H1 (cell line): ENCODE measurements around the gene GMPPA. TPM values are rescaled to one million over a fixed set of nuclear protein-coding genes. Genes with fewer than 3 reads are reported as not detected.

Source experiments
- CREB1 ChIP-seq: IDR thresholded peaks from 2 replicates; pipeline ENCODE4 v1.6.1; 2012; ENCODE audit warnings: inconsistent platforms
- polyA plus RNA-seq, 7 experiments: library from polyadenylated mRNA; depleted of rRNA in 3 of 7; stranded (reverse) in 5 of 7; unstranded in 2 of 7; fragments of >200 nt in 5 of 7; fragments of 200-250 nt in 2 of 7; gene quantifications; 1 replicate in 5 of 7; 2 replicates in 1 of 7; 4 replicates in 1 of 7; pipeline versions ENCODE4 v1.2.1 to v1.2.3, GENCODE V29; 2011 to 2013; ENCODE audit warnings: missing spikeins in 2 of 7, mixed read lengths in 2 of 7
- total RNA-seq: library from RNA; stranded (reverse); fragmentation: NEBNext Ultra II Directional; extraction: Animal tissue kit (Norgen Biotek cat#: 25700); gene quantifications from 2 replicates; pipeline ENCODE4 v1.2.1, GENCODE V29; 2021

Gene GMPPA
- total and polyA plus RNA-seq, 2 of the 8 experiments (the other 6 are each of a cell fraction or from before 2014, with no cell fraction given) = 34.3 to 98.8 TPM

DNA sequence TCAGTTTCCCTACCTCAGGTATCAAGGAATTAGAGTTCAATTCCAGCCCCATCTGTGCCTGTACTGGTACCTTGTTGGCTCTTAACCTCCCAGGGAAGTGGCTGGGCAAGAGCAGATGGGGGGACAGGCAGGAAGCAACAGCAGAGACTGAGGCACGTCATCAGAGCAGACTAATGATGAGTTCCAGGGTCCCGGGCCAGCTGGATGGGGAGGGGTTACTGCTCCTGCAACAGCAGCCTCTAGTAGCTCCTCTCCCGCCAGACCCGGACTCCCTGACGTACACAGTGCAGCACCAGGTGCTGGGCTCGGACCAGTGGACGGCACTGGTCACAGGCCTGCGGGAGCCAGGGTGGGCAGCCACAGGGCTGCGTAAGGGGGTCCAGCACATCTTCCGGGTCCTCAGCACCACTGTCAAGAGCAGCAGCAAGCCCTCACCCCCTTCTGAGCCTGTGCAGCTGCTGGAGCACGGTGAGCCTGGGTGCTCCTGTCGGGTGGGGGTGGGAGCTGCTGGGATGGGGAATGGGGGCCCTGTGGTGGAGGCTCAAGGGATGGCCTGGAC, 26.0 kb upstream of the GMPPA start (continued):
- TF ChIP-seq CREB1 = no peak
- TF ChIP-seq, all 59 proteins: peak for 0
